Measurements from ENCODE around the gene HECTD4. TPM values are rescaled to one million over a fixed set of nuclear protein-coding genes. Genes with fewer than 3 reads are reported as not detected.

Gene HECTD4
- total and polyA plus RNA-seq, 12 donors = 3.0 to 33.7 (median 23.9) TPM

DNA sequence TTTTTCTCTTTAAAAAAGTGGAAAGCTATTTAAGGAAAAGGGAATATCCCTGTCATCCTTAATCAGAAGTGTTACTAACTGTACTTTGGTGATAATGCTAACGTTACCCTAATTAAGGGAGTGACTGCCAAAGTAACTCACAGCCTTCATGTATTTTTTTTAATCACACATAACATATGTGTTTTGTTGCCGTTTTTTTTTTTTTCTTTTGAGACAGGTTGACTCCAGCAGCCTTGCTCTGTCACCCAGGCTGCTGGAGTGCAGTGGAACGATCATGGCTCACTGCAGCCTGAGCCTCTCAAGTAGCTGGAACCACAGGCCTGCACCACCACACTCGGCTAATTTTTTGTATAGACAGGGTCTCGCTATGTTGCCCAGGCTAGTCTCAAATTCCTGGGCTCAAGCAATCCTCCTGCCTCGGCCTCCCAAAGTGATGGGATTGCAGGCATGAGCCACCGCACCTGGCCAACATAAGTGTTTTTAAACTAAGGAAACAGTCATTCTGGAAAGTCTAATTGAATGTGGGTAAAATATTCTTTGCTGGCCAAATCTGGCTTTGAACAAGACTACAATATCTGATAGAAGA is 56.5 kb downstream of the HECTD4 start:
- intact Hi-C loops (cut with DNase I) = no loop called here
- Histone ChIP-seq H3K27me3 (no peaks in the 10 kb centered on the region), H3K36me3 (no peaks in the 10 kb centered on the region), H3K4me1 (peaks cover 0 to 40% (median 10%) of the 10 kb centered on the region in 9 donors), H3K27ac (no peak overlapping the region), H3K4me3 (no peak overlapping the region), H3K9me3 (no peaks in the 10 kb centered on the region)
- 78 to 79% methylated on average over 7 of the region's 7 CpGs for WGBS, 2 donors
- no peak for TF ChIP-seq CTCF (IDR thresholded peaks at IDR 0.05)
- no peak for ATAC-seq
- DNase-seq = no peak

DNA sequence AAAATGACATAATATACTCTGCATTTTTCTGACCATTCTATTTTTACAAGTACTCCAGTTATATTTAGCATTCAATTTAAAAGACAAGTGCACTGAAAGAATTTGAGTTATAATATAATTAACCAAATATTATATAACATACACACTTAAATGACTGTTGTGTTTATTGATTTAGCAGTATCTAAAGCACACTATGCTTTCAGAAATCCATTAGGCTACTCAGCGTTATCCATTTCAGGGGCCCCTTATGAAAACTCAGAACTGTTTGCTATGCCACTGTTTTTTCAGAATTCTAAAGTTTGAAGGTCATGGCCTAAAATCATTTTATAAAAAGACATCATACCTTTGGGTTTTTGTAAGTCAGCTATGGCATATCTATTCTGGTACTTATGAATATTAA is 57.1 kb downstream of the HECTD4 start:
- no peak for DNase-seq
- no peak overlapping the region for H3K4me3 ChIP-seq
- H3K36me3 ChIP-seq = no peaks in the 10 kb centered on the region
- intact Hi-C loops (cut with DNase I) = no loop called here
- no peak for TF ChIP-seq CTCF (IDR thresholded peaks at IDR 0.05)
- H3K27me3 ChIP-seq = no peaks in the 10 kb centered on the region
- 93 to 95% methylated on average over 1 of the region's 1 CpG for WGBS, 2 donors
- no peaks in the 10 kb centered on the region for H3K9me3 ChIP-seq
- ATAC-seq = no peak
- no peak overlapping the region for H3K27ac ChIP-seq
- peaks cover 0 to 40% (median 10%) of the 10 kb centered on the region in 9 donors for H3K4me1 ChIP-seq

GRCh38 chr12:112322882-112323547 is 59.2 kb downstream of the HECTD4 start:
- Histone ChIP-seq H3K27ac (no peak overlapping the region), H3K27me3 (no peaks in the 10 kb centered on the region), H3K9me3 (no peaks in the 10 kb centered on the region), H3K4me3 (no peak overlapping the region), H3K4me1 (peaks cover 0 to 44% (median 10%) of the 10 kb centered on the region in 9 donors), H3K36me3 (peaks cover 0 to 15% (median 0%) of the 10 kb centered on the region in 9 donors)
- no peak for TF ChIP-seq CTCF (IDR thresholded peaks at IDR 0.05)
- ATAC-seq (no peak), DNase-seq (no peak)
- intact Hi-C loops (cut with DNase I) = no loop called here
- WGBS, 2 donors = 79 to 84% methylated on average over 4 of the region's 4 CpGs

- TF ChIP-seq CTCF (IDR thresholded peaks at IDR 0.05) = no peak
- WGBS, 2 donors = 75 to 79% methylated on average over 2 of the region's 2 CpGs
- DNase-seq = no peak
- intact Hi-C loops (cut with DNase I) = no loop called here
- H3K27ac ChIP-seq = no peak overlapping the region
- peaks cover 0 to 19% (median 0%) of the 10 kb centered on the region in 9 donors for H3K36me3 ChIP-seq
- H3K4me3 ChIP-seq = no peak overlapping the region
- H3K27me3 ChIP-seq = no peaks in the 10 kb centered on the region
- H3K9me3 ChIP-seq = no peaks in the 10 kb centered on the region
- peaks cover 0 to 50% (median 10%) of the 10 kb centered on the region in 9 donors for H3K4me1 ChIP-seq
- ATAC-seq = no peak
Observed at GRCh38 chr12:112322441-112322840, 59.8 kb downstream of the HECTD4 start.

All from heart right ventricle (tissue), 16 donors.